ENCODE data around the gene KREMEN1.

- no peak for TF ChIP-seq CTCF (IDR thresholded peaks at IDR 0.05; ENCODE audit: low read length)
- no peak for TF ChIP-seq EZH2 (optimal IDR thresholded peaks at IDR 0.05; ENCODE audit: low read depth, low read length)
Observed at GRCh38 chr22:29206372-29207242, 133.8 kb downstream of the KREMEN1 start.

Data from MM.1S (cell line).